HL-60 (cell line): ENCODE measurements around the gene NGFR.

Source experiments
- DNase-seq, 2 experiments: peaks; one replicate each; pipeline ENCODE4 v3.0.0-alpha.2; 2010 to 2020; ENCODE audit warnings: low read depth in 1 of 2, low spot score in 1 of 2
- H3K27ac ChIP-seq: fragments of 250-450 bp; sonication (Bioruptor Pico); replicated peaks from 2 replicates; pipeline ENCODE4 v1.5.1; 2020; ENCODE audit warnings: mild to moderate bottlenecking, moderate library complexity
- H3K27me3 ChIP-seq: fragments of 250-450 bp; sonication (Bioruptor Pico); 2 replicates; pipeline ENCODE4 v1.5.1; 2021; ENCODE audit warnings: mild to moderate bottlenecking, moderate library complexity; ENCODE audit not compliant: insufficient read depth, poor library complexity, severe bottlenecking
- H3K4me3 ChIP-seq: replicated peaks from 2 replicates; pipeline ENCODE4 v1.5.1; 2011; ENCODE audit warnings: mild to moderate bottlenecking, control low read depth, low read length; ENCODE audit not compliant: insufficient read depth
- GABPA ChIP-seq: IDR thresholded peaks from 2 replicates; pipeline ENCODE4 v1.6.1; 2012; ENCODE audit warnings: low read depth
- POLR2AphosphoS5 ChIP-seq: IDR thresholded peaks from 2 replicates; pipeline ENCODE4 v1.6.1; 2012; ENCODE audit warnings: low read depth
- SPI1 ChIP-seq: IDR thresholded peaks from 2 replicates; pipeline ENCODE4 v1.6.1; 2012; ENCODE audit warnings: low read depth, mild to moderate bottlenecking, borderline replicate concordance
- TF ChIP-seq, protein P1 (sequence below): IDR thresholded peaks from one replicate; pipeline ENCODE4 v1.5.1; 2011; ENCODE audit warnings: low read length, control low read depth, inconsistent platforms; ENCODE audit not compliant: insufficient read depth
- TF ChIP-seq, protein P2 (sequence below): IDR thresholded peaks from 2 replicates; pipeline ENCODE4 v1.6.1; 2012; ENCODE audit warnings: low read depth; ENCODE audit not compliant: insufficient replicate concordance

NGFR gene

DNA sequence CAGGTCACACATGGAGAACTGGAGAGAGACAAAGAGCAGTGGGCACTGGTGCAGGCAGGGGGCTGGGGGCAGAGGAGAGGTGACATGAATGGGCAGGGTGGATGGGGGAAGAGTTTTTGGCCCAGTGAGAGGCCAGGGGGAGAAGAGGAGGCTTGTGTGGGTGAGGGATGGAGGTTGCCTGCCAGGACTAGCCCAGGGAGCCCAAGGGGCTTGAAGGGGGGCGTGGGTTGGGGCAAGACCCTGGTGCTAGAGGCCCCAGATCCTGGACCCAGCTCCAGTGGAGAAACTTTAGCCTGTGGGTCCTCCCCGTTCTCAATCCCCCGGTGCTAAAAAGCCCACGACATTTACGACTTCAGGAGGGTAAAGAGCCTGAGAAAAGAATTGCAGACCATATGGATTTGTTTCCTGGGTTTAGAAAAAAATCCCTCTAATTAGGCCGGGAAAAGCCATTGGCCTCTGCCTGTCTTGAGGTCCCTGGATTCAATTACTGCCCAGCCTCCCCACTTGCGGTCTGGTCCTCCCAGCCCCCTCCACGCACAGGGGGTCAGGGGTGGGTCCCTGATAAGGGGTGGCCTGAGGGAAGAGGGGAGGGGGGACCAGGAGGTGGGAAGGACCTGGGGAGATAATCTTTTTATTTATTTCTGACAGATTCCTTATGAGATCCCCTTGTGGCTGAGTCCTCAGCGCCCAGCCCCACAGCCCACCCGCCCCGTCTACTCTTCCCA lies 33.0 kb downstream of the NGFR start:
- no peak for DNase-seq
- TF ChIP-seq, protein P1, sequence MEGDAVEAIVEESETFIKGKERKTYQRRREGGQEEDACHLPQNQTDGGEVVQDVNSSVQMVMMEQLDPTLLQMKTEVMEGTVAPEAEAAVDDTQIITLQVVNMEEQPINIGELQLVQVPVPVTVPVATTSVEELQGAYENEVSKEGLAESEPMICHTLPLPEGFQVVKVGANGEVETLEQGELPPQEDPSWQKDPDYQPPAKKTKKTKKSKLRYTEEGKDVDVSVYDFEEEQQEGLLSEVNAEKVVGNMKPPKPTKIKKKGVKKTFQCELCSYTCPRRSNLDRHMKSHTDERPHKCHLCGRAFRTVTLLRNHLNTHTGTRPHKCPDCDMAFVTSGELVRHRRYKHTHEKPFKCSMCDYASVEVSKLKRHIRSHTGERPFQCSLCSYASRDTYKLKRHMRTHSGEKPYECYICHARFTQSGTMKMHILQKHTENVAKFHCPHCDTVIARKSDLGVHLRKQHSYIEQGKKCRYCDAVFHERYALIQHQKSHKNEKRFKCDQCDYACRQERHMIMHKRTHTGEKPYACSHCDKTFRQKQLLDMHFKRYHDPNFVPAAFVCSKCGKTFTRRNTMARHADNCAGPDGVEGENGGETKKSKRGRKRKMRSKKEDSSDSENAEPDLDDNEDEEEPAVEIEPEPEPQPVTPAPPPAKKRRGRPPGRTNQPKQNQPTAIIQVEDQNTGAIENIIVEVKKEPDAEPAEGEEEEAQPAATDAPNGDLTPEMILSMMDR: no peak
- TF ChIP-seq GABPA (no peak), SPI1 (no peak), POLR2AphosphoS5 (no peak)
- TF ChIP-seq, protein P2, sequence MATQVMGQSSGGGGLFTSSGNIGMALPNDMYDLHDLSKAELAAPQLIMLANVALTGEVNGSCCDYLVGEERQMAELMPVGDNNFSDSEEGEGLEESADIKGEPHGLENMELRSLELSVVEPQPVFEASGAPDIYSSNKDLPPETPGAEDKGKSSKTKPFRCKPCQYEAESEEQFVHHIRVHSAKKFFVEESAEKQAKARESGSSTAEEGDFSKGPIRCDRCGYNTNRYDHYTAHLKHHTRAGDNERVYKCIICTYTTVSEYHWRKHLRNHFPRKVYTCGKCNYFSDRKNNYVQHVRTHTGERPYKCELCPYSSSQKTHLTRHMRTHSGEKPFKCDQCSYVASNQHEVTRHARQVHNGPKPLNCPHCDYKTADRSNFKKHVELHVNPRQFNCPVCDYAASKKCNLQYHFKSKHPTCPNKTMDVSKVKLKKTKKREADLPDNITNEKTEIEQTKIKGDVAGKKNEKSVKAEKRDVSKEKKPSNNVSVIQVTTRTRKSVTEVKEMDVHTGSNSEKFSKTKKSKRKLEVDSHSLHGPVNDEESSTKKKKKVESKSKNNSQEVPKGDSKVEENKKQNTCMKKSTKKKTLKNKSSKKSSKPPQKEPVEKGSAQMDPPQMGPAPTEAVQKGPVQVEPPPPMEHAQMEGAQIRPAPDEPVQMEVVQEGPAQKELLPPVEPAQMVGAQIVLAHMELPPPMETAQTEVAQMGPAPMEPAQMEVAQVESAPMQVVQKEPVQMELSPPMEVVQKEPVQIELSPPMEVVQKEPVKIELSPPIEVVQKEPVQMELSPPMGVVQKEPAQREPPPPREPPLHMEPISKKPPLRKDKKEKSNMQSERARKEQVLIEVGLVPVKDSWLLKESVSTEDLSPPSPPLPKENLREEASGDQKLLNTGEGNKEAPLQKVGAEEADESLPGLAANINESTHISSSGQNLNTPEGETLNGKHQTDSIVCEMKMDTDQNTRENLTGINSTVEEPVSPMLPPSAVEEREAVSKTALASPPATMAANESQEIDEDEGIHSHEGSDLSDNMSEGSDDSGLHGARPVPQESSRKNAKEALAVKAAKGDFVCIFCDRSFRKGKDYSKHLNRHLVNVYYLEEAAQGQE: no peak

DNA sequence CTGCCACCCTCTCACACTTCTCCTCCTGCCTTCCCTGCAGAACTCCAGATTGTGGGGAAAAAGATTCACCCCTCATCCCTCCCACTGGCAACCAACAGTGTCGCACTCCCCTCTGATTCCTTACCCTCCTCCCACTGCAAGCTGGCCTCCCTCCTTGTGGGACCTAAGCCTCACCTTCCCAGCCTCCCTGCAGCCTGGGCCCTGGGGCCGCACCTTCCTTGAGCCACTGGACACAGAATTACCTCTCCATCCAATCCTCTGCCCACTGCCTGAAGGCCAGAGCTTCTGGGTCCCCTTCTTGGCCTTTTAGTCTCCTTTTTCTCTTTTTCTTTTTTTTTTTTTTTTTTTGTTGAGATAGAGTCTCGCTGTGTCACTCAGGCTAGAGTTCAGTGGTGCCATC lies 33.9 kb downstream of the NGFR start:
- no peak for DNase-seq
- Histone ChIP-seq H3K27me3 (peaks cover 3% of the 10 kb centered on the region), H3K27ac (no peak overlapping the region), H3K4me3 (no peak overlapping the region)
- TF ChIP-seq SPI1: no peak
- TF ChIP-seq, protein P2: no peak
- TF ChIP-seq, protein P1: no peak
- no peak for TF ChIP-seq GABPA
- TF ChIP-seq POLR2AphosphoS5: no peak

More for the DNA sequence above, 33.0 kb downstream of the NGFR start:
- Histone ChIP-seq H3K27ac (no peak overlapping the region), H3K27me3 (peaks cover 3% of the 10 kb centered on the region), H3K4me3 (no peak overlapping the region)

DNA sequence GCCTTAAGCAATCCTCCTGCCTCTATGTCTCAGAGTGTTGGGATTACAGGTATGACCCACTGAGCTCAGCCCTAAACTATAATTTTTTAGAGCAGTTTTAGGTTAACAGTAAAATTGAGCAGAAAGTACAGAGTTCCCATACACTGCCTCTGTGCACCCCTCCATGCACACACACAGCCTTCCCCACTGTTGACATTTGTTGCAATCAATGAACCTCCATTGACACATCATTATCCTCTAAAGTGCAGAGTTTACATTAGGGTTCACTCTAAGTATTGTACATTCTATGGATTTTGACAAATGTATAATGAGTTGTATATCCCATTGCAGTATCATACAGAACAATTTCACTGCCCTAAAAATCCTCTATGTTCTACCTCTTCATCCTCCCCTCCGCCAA lies 35.0 kb downstream of the NGFR start:
- TF ChIP-seq POLR2AphosphoS5 (no peak), SPI1 (no peak), GABPA (no peak)
- TF ChIP-seq, protein P2: no peak
- TF ChIP-seq, protein P1: no peak
- no peak overlapping the region for H3K4me3 ChIP-seq
- peaks cover 3% of the 10 kb centered on the region for H3K27me3 ChIP-seq

More for the DNA sequence above, 35.0 kb downstream of the NGFR start:
- no peak overlapping the region for H3K27ac ChIP-seq
- no peak for DNase-seq
